ENCODE data around the gene KLHL25.

Gene KLHL25

GRCh38 chr15:85723960-85724945, 70.5 kb downstream of the KLHL25 start:
- H3K4me3 ChIP-seq (ENCODE audit: control insufficient read depth, low read depth, low read length), result no peak overlapping the region
- no peak for TF ChIP-seq CTCF (IDR thresholded peaks at IDR 0.05; ENCODE audit: control insufficient read depth, insufficient read depth, low read depth, low read length, missing control alignments)
- no peak for DNase-seq (ENCODE audit: low read depth)

- no peak for TF ChIP-seq CTCF (IDR thresholded peaks at IDR 0.05; ENCODE audit: control insufficient read depth, insufficient read depth, low read depth, low read length, missing control alignments)
- H3K4me3 ChIP-seq (ENCODE audit: control insufficient read depth, low read depth, low read length), result no peak overlapping the region
- DNase-seq (ENCODE audit: low read depth), result no peak
Measured at GRCh38 chr15:85722374-85723152, 72.2 kb downstream of the KLHL25 start.

GRCh38 chr15:85718981-85719380, 75.7 kb downstream of the KLHL25 start:
- H3K4me3 ChIP-seq (ENCODE audit: control insufficient read depth, low read depth, low read length), result no peak overlapping the region
- TF ChIP-seq CTCF (IDR thresholded peaks at IDR 0.05; ENCODE audit: control insufficient read depth, insufficient read depth, low read depth, low read length, missing control alignments), result no peak
- no peak for DNase-seq (ENCODE audit: low read depth)

- no peak overlapping the region for H3K4me3 ChIP-seq (ENCODE audit: control insufficient read depth, low read depth, low read length)
- no peak for TF ChIP-seq CTCF (IDR thresholded peaks at IDR 0.05; ENCODE audit: control insufficient read depth, insufficient read depth, low read depth, low read length, missing control alignments)
- DNase-seq (ENCODE audit: low read depth), result no peak
Measured at GRCh38 chr15:85718271-85718971, 76.3 kb downstream of the KLHL25 start.

GRCh38 chr15:85717212-85717611, 77.5 kb downstream of the KLHL25 start:
- TF ChIP-seq CTCF (IDR thresholded peaks at IDR 0.05; ENCODE audit: control insufficient read depth, insufficient read depth, low read depth, low read length, missing control alignments), result no peak
- H3K4me3 ChIP-seq (ENCODE audit: control insufficient read depth, low read depth, low read length), result no peak overlapping the region
- DNase-seq (ENCODE audit: low read depth), result no peak

- no peak for DNase-seq (ENCODE audit: low read depth)
- no peak overlapping the region for H3K4me3 ChIP-seq (ENCODE audit: control insufficient read depth, low read depth, low read length)
- no peak for TF ChIP-seq CTCF (IDR thresholded peaks at IDR 0.05; ENCODE audit: control insufficient read depth, insufficient read depth, low read depth, low read length, missing control alignments)
Measured at GRCh38 chr15:85716261-85716660, 78.5 kb downstream of the KLHL25 start.

Measured in AG09309 (cell line).